H9 (cell line): ENCODE measurements around the gene RRP15. TPM values are rescaled to one million over a fixed set of nuclear protein-coding genes. Genes with fewer than 3 reads are reported as not detected.

Experiments used
- DNase-seq: peaks from one replicate; pipeline ENCODE4 v3.0.0-alpha.2; 2017
- H2AFZ ChIP-seq: one replicate; pipeline ENCODE4 v1.6.1; 2013; ENCODE audit warnings: mild to moderate bottlenecking, low read length, control low read depth, moderate library complexity
- H2AK5ac ChIP-seq: 2 replicates; pipeline ENCODE4 v1.6.1; 2013; ENCODE audit warnings: low read length, control low read depth, mixed read lengths; ENCODE audit not compliant: insufficient read length
- H2BK120ac ChIP-seq: one replicate; pipeline ENCODE4 v1.6.1; 2013; ENCODE audit warnings: low read depth, mild to moderate bottlenecking, low read length, control low read depth, inconsistent platforms; ENCODE audit not compliant: poor library complexity, severe bottlenecking
- H2BK12ac ChIP-seq: 2 replicates; pipeline ENCODE4 v1.6.1; 2013; ENCODE audit warnings: low read length, control low read depth, mixed read lengths, low read depth; ENCODE audit not compliant: insufficient read length
- H2BK15ac ChIP-seq: 2 replicates; pipeline ENCODE4 v1.6.1; 2013; ENCODE audit warnings: low read depth, low read length, control low read depth
- H2BK20ac ChIP-seq: one replicate; pipeline ENCODE4 v1.6.1; 2013; ENCODE audit warnings: low read depth, mild to moderate bottlenecking, low read length, control low read depth, inconsistent platforms; ENCODE audit not compliant: poor library complexity, severe bottlenecking
- H2BK5ac ChIP-seq: 2 replicates; pipeline ENCODE4 v1.6.1; 2013; ENCODE audit warnings: low read length, control low read depth, mixed read lengths; ENCODE audit not compliant: insufficient read length
- H3K14ac ChIP-seq: 2 replicates; pipeline ENCODE4 v1.6.1; 2013; ENCODE audit warnings: low read length, control low read depth; ENCODE audit not compliant: insufficient read depth
- H3K18ac ChIP-seq: 2 replicates; pipeline ENCODE4 v1.6.1; 2013; ENCODE audit warnings: low read depth, mild to moderate bottlenecking, mixed read lengths, low read length, control low read depth; ENCODE audit not compliant: insufficient read length
- H3K23ac ChIP-seq: 2 replicates; pipeline ENCODE4 v1.6.1; 2013; ENCODE audit warnings: low read length, control low read depth, mixed read lengths, low read depth; ENCODE audit not compliant: insufficient read length
- H3K23me2 ChIP-seq: 2 replicates; pipeline ENCODE4 v1.6.1; 2013; ENCODE audit warnings: low read depth, mild to moderate bottlenecking, mixed read lengths, low read length, control low read depth; ENCODE audit not compliant: insufficient read length, poor library complexity, severe bottlenecking
- H3K27ac ChIP-seq: 2 replicates; pipeline ENCODE4 v1.5.1; 2013; ENCODE audit warnings: low read length, control low read depth, mixed read lengths, low read depth; ENCODE audit not compliant: insufficient read length
- H3K27me3 ChIP-seq: 2 replicates; pipeline ENCODE4 v1.6.1; 2013; ENCODE audit warnings: low read length, control low read depth, inconsistent platforms; ENCODE audit not compliant: insufficient read depth
- H3K4ac ChIP-seq: 2 replicates; pipeline ENCODE4 v1.6.1; 2013; ENCODE audit warnings: low read depth, mild to moderate bottlenecking, control low read depth, inconsistent platforms, low read length, moderate library complexity
- H3K4me1 ChIP-seq: 2 replicates; pipeline ENCODE4 v1.6.1; 2013; ENCODE audit warnings: low read length, control low read depth, inconsistent platforms; ENCODE audit not compliant: insufficient read depth
- H3K4me2 ChIP-seq: 2 replicates; pipeline ENCODE4 v1.6.1; 2013; ENCODE audit warnings: low read length, control low read depth, mixed read lengths; ENCODE audit not compliant: insufficient read length, insufficient read depth
- H3K56ac ChIP-seq: 2 replicates; pipeline ENCODE4 v1.6.1; 2013; ENCODE audit warnings: low read depth, mild to moderate bottlenecking, mixed read lengths, low read length, control low read depth; ENCODE audit not compliant: insufficient read length
- H3K79me1 ChIP-seq: 2 replicates; pipeline ENCODE4 v1.6.1; 2013; ENCODE audit warnings: low read depth, mild to moderate bottlenecking, moderate library complexity, low read length, control low read depth, inconsistent platforms; ENCODE audit not compliant: insufficient read depth, poor library complexity, severe bottlenecking
- H3K79me2 ChIP-seq: 2 replicates; pipeline ENCODE4 v1.6.1; 2013; ENCODE audit warnings: low read length, control low read depth, inconsistent platforms; ENCODE audit not compliant: insufficient read depth
- H3K9ac ChIP-seq: 2 replicates; pipeline ENCODE4 v1.6.1; 2013; ENCODE audit warnings: low read length, control low read depth, mixed read lengths; ENCODE audit not compliant: insufficient read length; ENCODE audit errors: extremely low read depth
- H3K9me3 ChIP-seq: one replicate; pipeline ENCODE4 v1.6.1; 2013; ENCODE audit warnings: low read depth, low read length, inconsistent platforms; ENCODE audit not compliant: control insufficient read depth
- H3T11ph ChIP-seq: one replicate; pipeline ENCODE4 v1.6.1; 2013; ENCODE audit warnings: mild to moderate bottlenecking, low read length, control low read depth, inconsistent platforms
- H4K20me1 ChIP-seq: one replicate; pipeline ENCODE4 v1.6.1; 2013; ENCODE audit not compliant: control insufficient read depth, insufficient read length, insufficient read depth
- H4K5ac ChIP-seq: 2 replicates; pipeline ENCODE4 v1.6.1; 2013; ENCODE audit warnings: low read depth, mild to moderate bottlenecking, mixed read lengths, low read length, control low read depth; ENCODE audit not compliant: insufficient read length
- H4K8ac ChIP-seq: replicated peaks from 2 replicates; pipeline ENCODE4 v1.6.1; 2013; ENCODE audit warnings: low read length, control low read depth, mixed read lengths, low read depth; ENCODE audit not compliant: insufficient read length
- H4K91ac ChIP-seq: 2 replicates; pipeline ENCODE4 v1.6.1; 2013; ENCODE audit warnings: low read depth, mild to moderate bottlenecking, moderate library complexity, mixed read lengths, low read length, control low read depth; ENCODE audit not compliant: insufficient read length
- H3K27ac Mint-ChIP-seq, 3 experiments: 2 replicates in 2 of 3; 3 replicates in 1 of 3; pipeline ENCODE4 v1.8.0; 2020 to 2021; ENCODE audit warnings: mixed read lengths in 3 of 3, mild to moderate bottlenecking in 1 of 3, moderate library complexity in 1 of 3
- H3K27me3 Mint-ChIP-seq: 2 replicates; pipeline ENCODE4 v1.8.0; 2021; ENCODE audit warnings: low read depth, mild to moderate bottlenecking, moderate library complexity, mixed read lengths
- H3K36me3 Mint-ChIP-seq, 3 experiments: 2 replicates in 2 of 3; 3 replicates in 1 of 3; pipeline ENCODE4 v1.8.0; 2020 to 2021; ENCODE audit warnings: low read depth in 3 of 3, mixed read lengths in 3 of 3; ENCODE audit not compliant: insufficient read depth in 1 of 3
- H3K4me1 Mint-ChIP-seq, 2 experiments: 2 replicates each; pipeline ENCODE4 v1.8.0; 2020; ENCODE audit warnings: mixed read lengths in 2 of 2
- H3K4me3 Mint-ChIP-seq, 2 experiments: 2 replicates in 1 of 2; 3 replicates in 1 of 2; pipeline ENCODE4 v1.8.0; 2020 to 2021; ENCODE audit warnings: mild to moderate bottlenecking in 2 of 2, mixed read lengths in 2 of 2, moderate library complexity in 1 of 2
- H3K9me3 Mint-ChIP-seq, 2 experiments: 2 replicates in 1 of 2; 3 replicates in 1 of 2; pipeline ENCODE4 v1.8.0; 2020; ENCODE audit warnings: mild to moderate bottlenecking in 2 of 2, mixed read lengths in 2 of 2, moderate library complexity in 1 of 2
- total RNA-seq: library from RNA; stranded (reverse); gene quantifications from 2 replicates; pipeline ENCODE4 v1.2.1, GENCODE V29; 2021
- TF ChIP-seq, protein P1 (sequence below): fragments of 200-600 bp; sonication (generic); conservative IDR thresholded peaks from 3 replicates; pipeline ENCODE4 v1.8.0; 2021; ENCODE audit warnings: antibody characterized with exemption, mild to moderate bottlenecking

The RRP15 gene
- total RNA-seq, 1 experiment from 2014 or later: 48.7 TPM

DNA sequence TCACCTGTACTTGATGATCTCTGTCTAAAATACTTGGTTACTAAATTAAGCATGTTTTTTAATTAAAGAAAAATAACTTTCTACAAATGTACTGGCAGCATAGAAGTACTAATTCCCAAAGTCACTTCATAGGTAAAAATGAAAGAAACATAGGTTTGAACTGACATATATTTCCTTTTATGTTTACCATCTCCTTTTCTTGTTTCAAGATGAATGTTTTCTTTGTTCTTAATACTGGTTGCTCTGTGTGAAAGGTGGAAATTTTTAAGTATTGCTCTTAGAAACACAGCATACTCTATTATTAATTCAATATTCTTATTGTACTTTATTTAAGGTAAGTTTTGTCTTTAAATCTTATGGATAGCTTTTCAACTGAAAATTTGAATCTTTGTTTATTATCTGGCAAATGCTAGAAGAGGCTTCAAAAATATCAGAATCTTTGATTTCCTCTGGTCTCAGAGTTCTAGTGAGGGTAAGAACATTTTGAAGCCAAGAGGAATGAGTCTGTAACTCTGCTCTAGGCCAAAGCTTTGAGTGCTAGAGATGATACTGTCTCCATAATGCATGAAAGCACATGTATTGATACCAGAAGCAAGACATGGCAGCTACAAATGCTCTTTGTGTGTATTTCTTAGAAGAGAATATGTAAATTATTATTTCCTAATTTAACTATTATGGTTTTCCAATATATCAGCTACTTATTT lies 18.2 kb downstream of the RRP15 start:
- no peaks in the 10 kb centered on the region for H3K79me2 ChIP-seq
- no peak overlapping the region for H2AK5ac ChIP-seq
- no peak overlapping the region for H3K9ac ChIP-seq
- Mint-ChIP-seq H3K4me1 (peaks cover 56 to 72% of the 10 kb centered on the region in 2 experiments), H3K4me3 (no peak overlapping the region), H3K27me3 (no peaks in the 10 kb centered on the region), H3K27ac (peak overlapping the region in 2 of 3 experiments; percentile 24 to 63; a peak in 1 of 7 replicates), H3K36me3 (peaks cover 7 to 30% (median 29%) of the 10 kb centered on the region in 3 experiments), H3K9me3 (no peaks in the 10 kb centered on the region)
- no peak overlapping the region for H3K4me2 ChIP-seq
- H3K18ac ChIP-seq: no peak overlapping the region
- H3K14ac ChIP-seq: no peak overlapping the region
- no peak overlapping the region for H4K8ac ChIP-seq
- H3K56ac ChIP-seq: no peak overlapping the region
- H3K9me3 ChIP-seq: no peaks in the 10 kb centered on the region
- no peak overlapping the region for H3K27ac ChIP-seq
- H2BK12ac ChIP-seq: no peak overlapping the region
- no peak for DNase-seq
- no peak overlapping the region for H3K23ac ChIP-seq
- no peak overlapping the region for H3T11ph ChIP-seq
- TF ChIP-seq, protein P1, sequence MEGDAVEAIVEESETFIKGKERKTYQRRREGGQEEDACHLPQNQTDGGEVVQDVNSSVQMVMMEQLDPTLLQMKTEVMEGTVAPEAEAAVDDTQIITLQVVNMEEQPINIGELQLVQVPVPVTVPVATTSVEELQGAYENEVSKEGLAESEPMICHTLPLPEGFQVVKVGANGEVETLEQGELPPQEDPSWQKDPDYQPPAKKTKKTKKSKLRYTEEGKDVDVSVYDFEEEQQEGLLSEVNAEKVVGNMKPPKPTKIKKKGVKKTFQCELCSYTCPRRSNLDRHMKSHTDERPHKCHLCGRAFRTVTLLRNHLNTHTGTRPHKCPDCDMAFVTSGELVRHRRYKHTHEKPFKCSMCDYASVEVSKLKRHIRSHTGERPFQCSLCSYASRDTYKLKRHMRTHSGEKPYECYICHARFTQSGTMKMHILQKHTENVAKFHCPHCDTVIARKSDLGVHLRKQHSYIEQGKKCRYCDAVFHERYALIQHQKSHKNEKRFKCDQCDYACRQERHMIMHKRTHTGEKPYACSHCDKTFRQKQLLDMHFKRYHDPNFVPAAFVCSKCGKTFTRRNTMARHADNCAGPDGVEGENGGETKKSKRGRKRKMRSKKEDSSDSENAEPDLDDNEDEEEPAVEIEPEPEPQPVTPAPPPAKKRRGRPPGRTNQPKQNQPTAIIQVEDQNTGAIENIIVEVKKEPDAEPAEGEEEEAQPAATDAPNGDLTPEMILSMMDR: no peak
- no peak overlapping the region for H2BK20ac ChIP-seq
- H3K23me2 ChIP-seq: no peaks in the 10 kb centered on the region
- no peak overlapping the region for H3K4ac ChIP-seq
- H2BK120ac ChIP-seq: no peak overlapping the region
- no peak overlapping the region for H2BK5ac ChIP-seq
- H3K79me1 ChIP-seq: peaks cover 4% of the 10 kb centered on the region
- no peaks in the 10 kb centered on the region for H4K20me1 ChIP-seq
- H4K5ac ChIP-seq: no peak overlapping the region
- no peak overlapping the region for H2BK15ac ChIP-seq
- H3K27me3 ChIP-seq: no peaks in the 10 kb centered on the region
- peaks cover 4% of the 10 kb centered on the region; the same call in 1 of the 2 replicates for H3K4me1 ChIP-seq
- H4K91ac ChIP-seq: no peak overlapping the region
- no peak overlapping the region for H2AFZ ChIP-seq
